MG63 (cell line): ENCODE data around the gene TRMT112. TPM values are rescaled to one million over a fixed set of nuclear protein-coding genes. Genes with fewer than 3 reads are reported as not detected.

ENCODE experiments used
- DNase-seq: peaks from one replicate; pipeline ENCODE4 v3.0.0-alpha.2; 2020
- H3K27me3 ChIP-seq: fragments of 250-450 bp; sonication (Bioruptor Pico); 2 replicates; pipeline ENCODE4 v1.5.1; 2020; ENCODE audit warnings: mild to moderate bottlenecking, moderate library complexity
- H3K36me3 ChIP-seq: fragments of 250-450 bp; sonication (Bioruptor Pico); 2 replicates; pipeline ENCODE4 v1.5.1; 2020; ENCODE audit warnings: mild to moderate bottlenecking, moderate library complexity
- H3K4me3 ChIP-seq: fragments of 250-450 bp; sonication (Bioruptor Pico); 2 replicates; pipeline ENCODE4 v1.5.1; 2020; ENCODE audit warnings: mild to moderate bottlenecking, moderate library complexity
- H3K9me3 ChIP-seq: fragments of 250-450 bp; sonication (Bioruptor Pico); 2 replicates; pipeline ENCODE4 v1.5.1; 2020; ENCODE audit warnings: mild to moderate bottlenecking, moderate library complexity
- total RNA-seq: library from RNA; depleted of rRNA; stranded (reverse); fragments of >200 nt; shearing (Covaris generic); gene quantifications from 2 replicates; pipeline ENCODE4 v1.2.3, GENCODE V29; 2014; ENCODE audit warnings: low replicate concordance

Gene TRMT112
- total RNA-seq, 1 experiment from 2014 or later, result 356 TPM

DNA sequence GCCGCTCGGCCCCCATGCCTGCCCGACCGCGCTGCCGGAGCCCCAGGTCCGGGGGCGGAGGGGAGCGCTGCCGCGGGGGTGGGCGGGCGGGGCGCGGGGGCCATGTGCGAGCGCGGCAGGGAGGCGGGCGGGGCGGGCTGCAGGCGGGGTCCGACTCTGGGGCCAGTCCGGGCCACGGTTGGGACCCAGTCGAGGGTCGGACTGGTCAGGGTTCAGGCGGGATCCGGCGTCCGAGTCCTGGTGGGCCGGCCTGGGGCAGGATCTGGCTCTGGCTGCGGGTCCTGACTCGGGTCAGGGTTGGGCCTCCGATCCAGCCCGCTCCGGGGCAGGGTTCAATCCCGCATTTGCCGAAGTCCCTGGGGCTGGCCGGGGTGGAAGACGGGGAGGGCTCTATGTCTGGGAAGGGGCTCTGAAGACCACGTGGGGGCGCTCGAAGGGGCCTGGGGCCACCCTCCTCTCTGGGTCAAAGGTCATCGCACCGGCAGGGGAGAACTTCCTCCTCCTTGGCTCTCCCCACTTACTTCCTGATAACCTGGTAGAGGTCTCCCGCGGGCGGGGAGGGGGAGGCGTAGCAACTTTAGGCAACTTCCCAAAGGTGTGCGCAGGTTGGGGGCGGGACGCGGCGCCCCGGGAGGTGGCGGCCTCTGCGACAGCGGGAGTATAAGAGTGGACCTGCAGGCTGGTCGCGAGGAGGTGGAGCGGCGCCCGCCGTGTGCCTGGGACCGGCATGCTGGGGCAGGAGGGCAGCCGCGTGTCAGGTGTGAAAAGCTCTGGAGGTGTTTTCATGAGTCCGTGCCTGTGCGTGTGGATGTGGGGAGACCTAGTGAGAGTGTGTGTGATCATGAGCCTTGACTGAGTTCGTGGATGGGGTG is 11.4 kb downstream of the TRMT112 start:
- DNase-seq, result peak; percentile 70
- H3K4me3 ChIP-seq, result peak overlapping the region; percentile 74
- H3K27me3 ChIP-seq, result no peaks in the 10 kb centered on the region
- H3K36me3 ChIP-seq, result peaks cover 8% of the 10 kb centered on the region
- H3K9me3 ChIP-seq, result no peaks in the 10 kb centered on the region

DNA sequence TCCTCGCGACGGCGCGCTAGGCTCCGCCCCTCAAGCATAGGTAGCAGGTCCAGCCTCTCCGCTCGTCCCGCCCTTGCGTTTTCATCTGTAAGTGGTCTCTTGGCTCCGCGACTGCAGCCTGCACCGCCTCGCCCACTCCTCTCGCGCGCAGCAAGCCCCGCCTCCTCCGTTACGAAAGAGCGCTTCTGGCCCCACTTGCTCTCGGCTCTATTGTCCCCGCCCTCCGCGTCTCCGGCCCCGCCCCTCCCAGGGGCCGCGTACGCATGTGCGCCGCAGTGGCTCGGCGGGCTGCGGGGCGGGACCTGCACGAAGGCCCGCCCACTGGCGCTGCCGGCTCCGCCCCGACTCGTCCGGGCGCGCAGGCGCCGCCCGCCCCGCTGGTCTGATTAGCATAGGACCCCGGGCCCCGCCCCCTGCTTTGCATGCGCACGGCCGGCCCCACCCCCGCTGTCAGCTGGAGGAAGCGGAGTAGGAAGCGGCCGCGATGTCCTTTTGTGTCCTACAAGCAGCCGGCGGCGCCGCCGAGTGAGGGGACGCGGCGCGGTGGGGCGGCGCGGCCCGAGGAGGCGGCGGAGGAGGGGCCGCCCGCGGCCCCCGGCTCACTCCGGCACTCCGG is 12.2 kb downstream of the TRMT112 start, which contains the start of gene ESRRA:
TSS of gene ESRRA (plus strand) at position 450 of the 616 bp plus-strand sequence. CDS start 1,656 bp downstream, outside the sequence.
- H3K9me3 ChIP-seq, result no peaks in the 10 kb centered on the region
- 0 out of 2 replicates have a peak, but pooled peaks cover under 1% of the 10 kb centered on the region for H3K27me3 ChIP-seq
- H3K36me3 ChIP-seq, result peaks cover 8% of the 10 kb centered on the region
- peak; percentile 97 for DNase-seq
- H3K4me3 ChIP-seq, result peak within 1 kb of the TSS; percentile 74

DNA sequence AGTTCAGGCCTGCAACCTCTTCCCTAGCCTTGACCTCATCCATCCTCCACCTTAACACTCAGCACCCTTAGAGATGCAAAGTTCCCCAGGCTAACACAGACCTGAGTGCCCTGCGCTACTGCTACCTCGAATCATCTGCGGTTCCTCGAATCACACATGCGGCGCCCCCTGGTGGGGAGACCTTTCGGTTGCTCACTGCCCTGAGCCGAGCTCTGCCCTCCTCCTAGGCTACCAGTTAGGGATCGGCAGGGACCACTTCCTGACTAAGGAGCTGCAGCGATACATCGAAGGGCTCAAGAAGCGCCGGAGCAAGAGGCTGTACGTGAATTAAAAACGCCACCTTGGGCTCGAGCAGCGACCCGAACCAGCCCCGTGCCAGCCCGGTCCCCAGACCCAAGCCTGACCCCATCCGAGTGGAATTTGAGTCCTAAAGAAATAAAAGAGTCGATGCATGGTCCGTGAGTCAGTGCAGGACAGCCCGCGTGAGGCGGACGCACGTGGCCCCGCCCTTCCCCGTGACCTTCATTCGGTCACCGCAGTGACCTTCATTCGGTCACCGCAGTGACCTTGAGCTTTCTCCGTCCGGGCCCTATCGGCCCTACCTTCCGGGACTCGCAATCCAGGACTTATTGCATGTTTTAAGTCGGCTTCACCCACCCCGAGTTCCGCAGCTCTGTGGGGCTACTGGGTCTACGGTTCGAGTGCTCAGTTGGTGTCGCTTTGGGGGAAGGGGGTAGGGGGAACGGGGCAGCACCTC is 12.9 kb downstream of the TRMT112 start:
- peak overlapping the region; percentile 64 for H3K4me3 ChIP-seq
- no peaks in the 10 kb centered on the region for H3K9me3 ChIP-seq
- DNase-seq, result peak; percentile 89
- 0 out of 2 replicates have a peak, but pooled peaks cover 2% of the 10 kb centered on the region for H3K27me3 ChIP-seq
- H3K36me3 ChIP-seq, result peaks cover 8% of the 10 kb centered on the region

DNA sequence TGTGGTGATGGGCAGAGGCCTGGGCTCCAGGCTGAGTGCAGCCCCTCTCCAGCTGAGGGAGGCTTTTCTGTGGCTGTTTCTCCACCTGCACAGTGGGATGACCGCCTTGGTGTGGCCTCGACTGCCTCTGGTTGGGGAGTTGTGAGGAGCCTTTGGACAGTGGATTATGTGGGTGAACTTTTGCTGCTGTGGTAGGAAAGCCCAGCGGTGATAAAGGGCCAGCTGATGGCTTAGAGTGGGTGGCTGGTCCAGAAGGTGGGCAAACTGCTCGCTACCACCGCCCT is 13.4 kb downstream of the TRMT112 start:
- Histone ChIP-seq H3K4me3 (peak overlapping the region; percentile 64), H3K36me3 (peaks cover 8% of the 10 kb centered on the region), H3K27me3 (0 out of 2 replicates have a peak, but pooled peaks cover 2% of the 10 kb centered on the region), H3K9me3 (no peaks in the 10 kb centered on the region)
- DNase-seq, result no peak

DNA sequence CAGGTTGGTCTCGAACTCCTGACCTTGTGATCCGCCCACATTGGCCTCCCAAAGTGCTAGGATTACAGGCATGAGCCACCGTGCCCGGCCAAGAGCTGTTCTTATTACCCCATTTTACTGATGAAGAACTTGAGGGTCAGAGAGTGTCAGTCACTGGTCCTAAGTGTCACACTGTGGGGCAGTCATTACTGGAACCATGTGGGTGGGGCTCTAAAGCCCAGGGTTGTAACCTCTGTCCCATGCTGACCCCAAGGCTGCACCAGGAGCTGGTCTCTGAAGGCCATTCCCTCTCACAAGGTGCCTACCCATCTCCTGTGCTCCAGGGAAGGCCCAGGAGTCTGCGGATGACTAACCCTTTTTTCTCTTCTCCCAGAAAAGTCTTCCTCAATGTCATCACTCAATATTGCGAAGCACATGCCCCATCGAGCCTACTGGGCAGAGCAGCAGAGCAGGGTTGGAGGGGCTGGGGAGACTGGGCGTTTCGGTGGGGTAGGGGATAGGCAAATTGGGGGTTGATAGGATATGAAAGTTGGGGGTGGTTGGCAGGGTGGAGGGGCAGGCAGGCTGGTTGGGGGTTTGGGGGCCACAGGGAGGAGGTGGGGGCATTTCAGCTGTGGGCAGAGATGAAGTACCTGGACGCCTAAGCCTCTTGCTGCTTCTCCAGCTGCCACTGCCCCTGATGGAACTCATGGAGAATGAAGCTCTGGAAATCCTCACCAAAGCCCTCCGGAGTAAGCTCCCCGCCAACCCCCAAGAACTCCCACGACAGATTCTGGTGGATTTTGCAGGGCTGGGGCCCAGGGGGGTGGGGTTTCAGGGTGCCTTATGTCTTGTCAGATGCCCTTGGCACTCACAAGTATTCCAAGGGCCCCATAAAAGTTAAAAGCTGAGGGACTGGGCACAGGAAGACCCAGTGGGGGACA is 14.0 kb downstream of the TRMT112 start:
- no peak for DNase-seq
- Histone ChIP-seq H3K9me3 (no peaks in the 10 kb centered on the region), H3K36me3 (peaks cover 8% of the 10 kb centered on the region), H3K27me3 (0 out of 2 replicates have a peak, but pooled peaks cover 2% of the 10 kb centered on the region), H3K4me3 (no peak overlapping the region; the same call in 1 of the 2 replicates)

DNA sequence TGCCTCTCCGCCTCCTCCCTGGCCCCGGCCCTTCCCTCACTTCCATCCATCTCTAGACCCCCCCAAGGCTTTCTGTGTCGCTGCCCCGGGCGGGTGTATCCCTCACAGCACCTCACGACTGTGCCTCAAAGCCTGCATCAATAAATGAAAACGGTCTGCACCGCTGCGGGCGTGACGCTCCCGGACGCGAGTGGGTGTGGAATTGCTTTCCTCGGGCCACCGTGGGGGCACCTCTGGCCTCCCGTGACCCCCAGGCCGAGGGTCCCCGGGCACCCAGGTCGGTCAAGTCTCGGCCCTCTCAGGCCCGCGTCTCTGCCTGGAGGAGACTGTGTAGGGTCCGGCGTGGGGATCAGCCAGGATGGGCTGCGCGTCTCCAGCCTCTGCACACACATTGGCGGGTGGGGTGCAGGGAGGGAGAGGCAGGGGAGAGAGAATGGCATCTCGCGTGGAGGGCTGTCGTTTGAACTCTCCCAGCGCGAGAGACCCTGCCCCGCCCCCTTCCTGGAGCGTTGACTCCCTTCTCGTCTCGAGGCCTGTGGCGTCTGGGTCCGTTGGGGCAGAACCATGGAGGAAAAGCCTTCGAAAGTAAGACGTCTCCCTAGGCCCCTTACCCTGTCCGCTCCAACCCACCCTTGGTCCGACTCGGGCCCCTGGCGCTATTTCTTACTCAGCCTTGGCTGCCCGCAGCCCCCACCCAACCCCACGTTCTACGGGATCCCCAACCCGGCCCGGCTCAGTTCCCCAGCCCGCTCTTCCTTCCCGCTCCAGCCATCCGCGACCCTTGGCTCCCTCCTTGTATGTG is 17.3 kb downstream of the TRMT112 start, which contains the start of gene CATSPERZ:
TSS of gene CATSPERZ (plus strand) at position 512 of the 802 bp plus-strand sequence. CDS start at position 565, 53 bp downstream.
- DNase-seq, result no peak
- peak within 1 kb of the TSS; percentile 23; the same call in 1 of the 2 replicates for H3K4me3 ChIP-seq
- no peaks in the 10 kb centered on the region for H3K36me3 ChIP-seq
- no peaks in the 10 kb centered on the region for H3K9me3 ChIP-seq
- H3K27me3 ChIP-seq, result 0 out of 2 replicates have a peak, but pooled peaks cover 2% of the 10 kb centered on the region

DNA sequence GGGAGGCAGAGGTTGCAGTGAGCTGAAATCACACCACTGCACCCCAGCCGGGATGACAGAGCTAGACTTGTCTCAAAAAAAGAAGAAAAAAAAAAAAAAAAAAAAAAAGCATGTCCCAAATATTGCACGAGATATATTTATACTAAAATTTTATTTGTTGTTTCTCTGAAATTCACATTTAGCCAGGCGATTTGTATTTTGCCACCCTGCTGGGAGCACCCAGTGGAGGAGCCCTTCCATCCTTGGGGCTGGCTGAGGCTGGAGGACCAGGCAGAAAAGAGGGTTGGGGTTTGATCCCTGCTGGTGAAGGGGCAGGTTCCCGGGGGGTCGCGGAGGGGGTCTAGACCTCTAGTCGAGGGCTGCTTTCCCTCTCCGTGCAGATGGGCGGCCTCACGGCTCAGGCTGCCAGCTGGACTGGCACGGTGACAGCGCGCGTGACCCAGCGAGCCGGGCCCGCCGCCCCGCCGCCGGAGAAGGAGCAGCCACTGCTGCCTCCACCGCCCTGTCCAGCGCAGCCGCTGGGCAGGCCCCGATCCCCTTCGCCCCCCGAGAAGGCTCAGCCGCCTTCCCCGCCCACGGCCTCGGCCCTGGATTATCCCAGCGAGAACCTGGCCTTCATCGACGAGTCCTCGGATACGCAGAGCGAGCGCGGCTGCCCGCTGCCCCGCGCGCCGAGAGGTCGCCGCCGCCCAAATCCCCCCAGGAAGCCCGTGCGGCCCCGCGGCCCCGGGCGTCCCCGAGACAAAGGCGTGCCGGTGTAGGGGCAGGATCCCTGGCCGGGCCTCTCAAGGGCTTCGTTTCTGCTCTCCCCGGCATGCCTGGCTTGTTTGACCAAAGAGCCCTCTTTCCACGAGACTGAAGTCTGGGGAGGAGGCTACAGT is 18.2 kb downstream of the TRMT112 start:
- no peaks in the 10 kb centered on the region for H3K9me3 ChIP-seq
- 0 out of 2 replicates have a peak, but pooled peaks cover 2% of the 10 kb centered on the region for H3K27me3 ChIP-seq
- H3K36me3 ChIP-seq, result no peaks in the 10 kb centered on the region
- no peak for DNase-seq
- H3K4me3 ChIP-seq, result no peak overlapping the region

DNA sequence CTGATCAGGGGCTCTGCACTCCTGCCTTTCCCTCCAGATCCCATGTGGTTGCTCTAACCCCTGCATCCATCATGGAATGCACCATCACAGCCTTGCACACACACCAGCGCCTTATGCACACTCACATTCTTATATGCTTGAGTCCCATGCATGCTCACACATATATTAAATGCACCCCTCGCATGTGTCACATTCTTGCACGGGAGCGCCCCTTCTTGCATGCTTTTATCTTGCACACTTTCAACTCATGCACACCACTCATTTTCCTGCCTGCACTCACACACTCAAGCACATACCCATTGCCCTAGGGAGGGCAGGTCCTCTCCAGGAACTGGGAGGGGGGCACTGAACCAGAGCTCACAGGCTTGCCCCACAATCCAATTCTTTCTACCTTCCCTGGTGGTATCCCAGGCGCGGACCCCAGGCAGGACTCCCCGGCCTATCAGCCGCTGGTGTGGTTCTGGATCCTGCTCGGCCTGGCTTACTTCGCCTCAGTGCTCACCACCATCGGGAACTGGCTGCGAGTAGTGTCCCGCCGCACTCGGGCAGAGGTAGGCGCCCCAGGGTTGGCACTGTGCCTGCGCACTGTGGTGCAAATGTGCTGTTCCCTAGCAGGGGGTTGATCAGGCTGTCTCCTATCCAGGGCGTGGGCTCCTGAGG is 19.5 kb downstream of the TRMT112 start:
- Histone ChIP-seq H3K27me3 (0 out of 2 replicates have a peak, but pooled peaks cover 2% of the 10 kb centered on the region), H3K36me3 (no peaks in the 10 kb centered on the region), H3K4me3 (no peak overlapping the region), H3K9me3 (no peaks in the 10 kb centered on the region)
- no peak for DNase-seq

- DNase-seq, result no peak
- no peaks in the 10 kb centered on the region for H3K9me3 ChIP-seq
- H3K4me3 ChIP-seq, result no peak overlapping the region
- 0 out of 2 replicates have a peak, but pooled peaks cover 2% of the 10 kb centered on the region for H3K27me3 ChIP-seq
- H3K36me3 ChIP-seq, result no peaks in the 10 kb centered on the region
These were observed 20.3 kb downstream of the TRMT112 start for GRCh38 chr11:64296830-64297698.

DNA sequence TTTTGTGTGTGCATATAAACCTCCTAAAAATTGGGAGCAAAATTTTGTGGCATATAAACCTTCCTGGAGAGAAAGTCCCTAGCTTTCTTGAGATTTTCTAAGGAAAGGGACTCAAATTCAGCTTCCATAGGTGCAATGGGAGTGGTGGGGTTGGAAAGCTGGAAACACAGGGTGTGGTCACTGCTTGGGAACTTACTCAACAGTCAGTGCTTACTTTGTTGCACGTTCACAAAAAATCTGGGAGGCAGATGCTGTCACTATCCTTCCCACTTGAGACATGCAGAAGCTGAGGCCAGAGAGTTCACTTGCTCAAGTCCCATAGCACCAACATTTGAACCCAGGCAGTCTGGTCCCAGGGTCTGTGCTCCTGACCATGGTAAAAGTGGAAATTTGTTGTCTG is 21.1 kb downstream of the TRMT112 start:
- DNase-seq, result no peak
- H3K9me3 ChIP-seq, result no peaks in the 10 kb centered on the region
- H3K4me3 ChIP-seq, result no peak overlapping the region
- H3K27me3 ChIP-seq, result 0 out of 2 replicates have a peak, but pooled peaks cover 2% of the 10 kb centered on the region
- H3K36me3 ChIP-seq, result no peaks in the 10 kb centered on the region

GRCh38 chr11:64295760-64296159 is 21.6 kb downstream of the TRMT112 start:
- Histone ChIP-seq H3K4me3 (no peak overlapping the region), H3K9me3 (no peaks in the 10 kb centered on the region), H3K27me3 (0 out of 2 replicates have a peak, but pooled peaks cover 2% of the 10 kb centered on the region), H3K36me3 (no peaks in the 10 kb centered on the region)
- DNase-seq, result no peak

GRCh38 chr11:64294774-64295173 is 22.6 kb downstream of the TRMT112 start:
- Histone ChIP-seq H3K4me3 (no peak overlapping the region), H3K27me3 (no peaks in the 10 kb centered on the region), H3K9me3 (no peaks in the 10 kb centered on the region), H3K36me3 (no peaks in the 10 kb centered on the region)
- no peak for DNase-seq
